ENCODE results near the gene PPL.
"Not testable (repeated sequence)": the region's sequence is repeated elsewhere in the genome, so short reads cannot be mapped to it uniquely, and the experiment has no call there.

Gene PPL

DNA sequence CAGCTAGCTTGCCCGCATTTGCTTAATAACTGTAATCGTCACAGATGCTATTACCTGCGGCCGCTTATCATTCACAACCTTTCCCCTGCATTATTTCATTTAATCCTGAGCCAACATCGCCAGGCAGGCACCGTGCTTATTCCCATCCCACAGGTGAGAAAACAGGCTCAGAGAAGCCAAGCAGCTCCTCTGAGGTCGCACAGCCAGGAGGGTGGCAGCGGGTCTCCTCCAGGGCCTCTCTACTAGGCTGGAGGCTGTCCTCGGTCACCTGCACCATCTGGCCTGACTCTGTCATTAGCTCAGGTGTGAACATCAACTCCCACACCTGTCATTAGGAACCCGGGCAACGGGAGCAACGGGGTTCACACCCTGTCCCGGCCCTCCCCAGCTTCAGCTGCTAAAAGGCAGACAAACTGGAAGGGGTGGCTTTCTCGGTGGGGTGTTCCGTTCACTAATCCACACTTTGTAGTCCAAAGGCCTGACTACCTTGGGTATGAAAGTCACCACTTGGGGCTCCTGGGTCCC lies 3.0 kb downstream of the PPL start:
- DNase-seq: no peak

DNA sequence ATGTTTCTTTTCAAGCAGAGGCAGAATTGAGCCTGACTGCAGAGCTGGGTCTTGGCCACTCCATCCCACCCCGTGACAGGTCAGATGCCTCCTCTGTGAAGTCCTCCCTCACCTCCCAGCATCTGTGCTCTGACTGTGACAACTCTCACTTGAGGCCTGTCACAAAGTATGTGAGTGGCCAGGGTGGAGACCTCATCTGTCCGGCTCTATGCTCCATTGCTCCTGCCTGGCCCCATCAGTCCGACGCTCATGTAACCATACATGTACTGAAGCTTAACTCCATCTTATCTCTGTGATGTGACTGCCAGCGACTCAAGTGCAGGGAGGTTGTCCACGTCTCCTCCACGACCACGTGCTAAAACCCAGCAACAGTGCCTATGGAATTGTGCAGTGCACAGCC lies 3.5 kb downstream of the PPL start:
- DNase-seq: no peak

DNA sequence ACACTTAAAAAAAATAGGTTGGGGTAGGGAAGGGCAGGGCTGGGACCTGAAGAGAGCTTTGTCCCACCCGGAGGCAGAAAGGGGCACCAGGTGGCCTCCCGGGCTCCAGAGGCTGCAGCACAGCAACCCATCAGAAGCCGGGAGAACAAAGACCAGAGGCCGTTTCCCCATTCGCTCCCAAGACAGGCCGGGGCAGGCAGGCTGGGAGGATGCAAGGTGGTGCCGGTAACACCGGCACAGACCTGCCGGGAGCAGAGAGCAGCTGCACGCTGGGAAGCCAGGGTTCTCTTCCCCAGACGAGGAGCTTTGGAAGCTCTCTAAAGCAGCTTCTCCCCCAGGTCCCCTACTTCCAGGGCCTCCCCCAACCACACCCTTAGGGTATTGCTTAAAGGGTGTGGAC lies 5.6 kb downstream of the PPL start:
- no peak for DNase-seq

DNA sequence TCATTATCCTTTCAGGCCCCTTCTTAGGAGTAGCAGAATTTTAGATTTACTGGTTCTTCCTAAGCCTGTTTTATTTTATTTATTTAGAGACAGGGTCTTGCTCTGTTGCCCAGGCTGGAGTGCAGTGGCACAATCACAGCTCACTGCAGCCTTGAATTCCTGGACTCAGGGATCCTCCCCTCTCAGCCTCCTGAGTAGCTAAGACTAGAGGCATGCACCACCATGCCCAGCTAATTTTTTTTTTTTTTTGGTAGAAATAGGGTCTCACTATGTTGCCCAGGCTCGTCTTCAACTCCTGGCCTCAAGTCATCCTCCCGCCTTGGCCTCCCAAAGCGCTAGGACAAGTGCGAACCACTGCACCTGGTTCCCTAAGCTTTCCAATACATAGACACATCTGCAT lies 7.3 kb downstream of the PPL start:
- not testable (repeated sequence) for DNase-seq

DNA sequence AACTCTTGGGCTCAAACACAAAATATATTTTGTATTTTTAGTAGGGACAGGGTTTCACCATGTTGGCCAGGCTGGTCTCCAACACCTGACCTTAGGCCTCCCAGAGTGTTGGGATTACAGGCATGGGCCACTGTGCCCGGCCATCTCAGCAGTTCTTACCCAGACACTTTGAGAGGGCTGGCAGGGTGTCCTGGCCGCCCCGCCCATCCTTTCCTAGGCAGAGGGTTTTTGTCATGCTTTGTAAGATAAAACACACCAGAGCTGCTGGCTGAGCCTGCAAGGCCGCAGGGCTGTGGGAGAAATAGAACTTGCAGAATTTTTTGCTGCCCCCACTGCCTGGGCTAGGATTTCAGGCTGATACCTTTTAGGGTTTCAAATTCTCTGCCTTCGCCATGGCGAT lies 8.7 kb downstream of the PPL start:
- no peak for DNase-seq

DNA sequence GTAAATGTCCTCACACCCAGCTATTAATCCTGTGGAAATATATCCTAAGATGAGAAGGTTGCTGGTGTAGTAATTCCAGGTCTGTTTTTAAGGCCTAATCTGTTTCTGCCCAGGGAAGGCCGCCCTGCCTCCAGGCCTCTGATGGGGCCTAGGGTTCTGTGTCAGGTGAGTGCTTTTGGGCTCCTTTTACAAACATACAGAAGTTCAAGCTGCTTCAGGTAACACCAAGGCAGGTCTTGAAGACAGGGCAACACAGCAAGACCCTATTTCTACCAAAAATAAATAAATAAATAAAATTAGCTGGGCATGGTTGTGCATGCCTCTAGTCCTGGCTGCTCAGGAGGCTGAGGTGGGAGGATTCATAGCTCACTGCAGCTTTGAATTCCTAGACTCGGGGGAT lies 9.3 kb downstream of the PPL start:
- DNase-seq: no peak

DNA sequence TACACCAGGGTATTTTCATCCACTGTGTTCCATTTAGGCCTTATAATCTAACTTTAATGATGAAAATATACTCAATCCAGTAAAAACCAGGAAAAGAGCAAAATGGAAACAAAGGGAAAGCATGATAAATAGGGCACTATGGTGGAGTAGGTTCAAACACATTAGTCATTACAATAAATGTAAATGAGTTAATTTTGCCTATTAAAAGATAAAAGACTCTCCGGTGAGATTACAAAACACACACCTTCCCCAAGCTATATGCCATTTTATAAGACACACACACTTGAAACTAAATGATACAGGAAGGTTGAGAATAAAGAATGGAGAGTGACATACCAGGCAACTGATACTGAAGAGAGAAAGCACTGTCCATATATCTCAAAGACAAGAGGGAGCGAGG lies 10.0 kb downstream of the PPL start:
- DNase-seq: no peak

DNA sequence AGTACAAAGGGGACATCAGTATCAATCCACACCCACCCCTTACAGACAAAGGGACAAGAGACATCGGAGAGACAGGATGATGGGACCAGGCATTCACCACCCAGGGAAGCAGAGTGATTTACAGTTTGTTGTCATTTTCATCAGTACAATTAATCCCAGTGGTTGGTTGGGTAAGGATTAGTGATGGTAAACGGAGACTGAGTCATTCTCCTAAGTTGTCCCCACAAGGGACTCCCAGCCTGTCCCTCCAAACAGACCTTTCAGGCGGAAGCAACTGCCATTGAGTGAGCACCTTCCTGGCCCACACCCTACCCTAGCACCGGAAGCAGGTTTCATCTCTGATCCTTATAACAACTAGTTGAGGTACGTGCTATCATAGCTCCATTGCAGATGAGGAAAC lies 11.2 kb downstream of the PPL start:
- no peak for DNase-seq

DNA sequence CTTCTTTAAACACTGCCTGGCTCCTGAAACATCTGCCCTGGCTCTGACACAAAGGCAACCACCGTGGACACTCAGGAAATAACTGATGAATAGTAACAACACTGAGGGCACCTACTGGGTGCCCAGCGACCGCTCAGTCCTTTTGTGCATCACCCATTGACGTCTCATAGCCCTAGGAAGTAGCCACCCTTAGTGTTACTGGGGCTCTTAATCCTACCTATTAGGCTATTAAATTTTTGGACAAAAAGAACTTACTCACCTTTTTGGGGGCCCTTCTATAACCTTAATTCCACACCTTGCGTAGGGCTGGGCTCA lies 11.7 kb downstream of the PPL start:
- no peak for DNase-seq

DNA sequence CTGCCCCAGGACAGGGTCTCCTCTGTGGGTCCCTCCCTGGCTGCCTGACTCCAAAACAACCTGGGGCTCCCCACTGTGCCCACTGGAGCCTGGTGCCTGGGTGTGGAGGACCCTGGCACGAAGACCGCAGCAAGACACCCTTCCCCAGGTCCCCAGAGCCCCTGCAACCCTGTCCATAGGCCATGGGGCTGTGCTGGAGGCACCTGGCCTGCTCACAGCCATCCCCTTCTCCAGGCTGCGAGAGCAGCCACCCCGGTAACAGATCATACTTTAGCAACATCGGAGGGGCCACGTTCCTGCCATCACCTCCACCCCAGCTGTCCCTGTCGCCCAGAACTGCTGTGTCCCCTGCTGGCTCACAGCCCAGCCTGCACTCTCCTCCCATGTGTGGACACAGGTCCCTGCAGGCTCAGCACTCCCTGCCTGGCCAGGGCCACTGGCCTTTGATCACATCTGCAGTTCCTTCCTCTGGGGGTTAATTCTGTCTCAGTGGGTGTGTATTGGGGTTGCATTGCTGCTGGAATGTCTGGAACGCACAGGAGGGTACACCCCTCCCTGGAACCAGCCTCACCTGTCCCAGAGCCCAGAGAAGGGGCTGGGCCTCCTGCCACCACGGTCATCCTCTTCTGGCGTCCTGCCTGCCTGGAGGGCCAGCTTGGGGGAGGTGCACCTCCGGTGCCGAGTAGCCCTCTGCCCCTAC lies 12.2 kb downstream of the PPL start:
- DNase-seq: no peak

DNA sequence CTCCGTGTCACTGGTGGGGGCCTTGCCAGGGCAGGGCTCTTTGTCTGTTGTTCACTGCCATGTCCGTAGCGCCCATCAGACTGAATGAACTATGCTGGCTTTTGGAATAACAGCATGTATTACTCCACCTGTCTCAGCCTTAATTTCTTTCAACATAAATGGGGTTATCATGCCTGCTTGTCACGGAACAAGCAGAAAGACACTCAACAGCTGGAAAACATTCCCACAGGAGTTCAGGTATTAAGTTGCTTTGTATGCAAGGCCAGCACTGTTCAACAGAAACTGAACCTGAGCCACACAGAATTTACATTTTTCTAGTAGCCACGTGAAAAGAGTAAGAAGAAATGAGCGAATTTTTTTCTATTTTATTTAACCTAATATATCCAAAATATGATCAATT lies 13.1 kb downstream of the PPL start:
- DNase-seq: no peak

DNA sequence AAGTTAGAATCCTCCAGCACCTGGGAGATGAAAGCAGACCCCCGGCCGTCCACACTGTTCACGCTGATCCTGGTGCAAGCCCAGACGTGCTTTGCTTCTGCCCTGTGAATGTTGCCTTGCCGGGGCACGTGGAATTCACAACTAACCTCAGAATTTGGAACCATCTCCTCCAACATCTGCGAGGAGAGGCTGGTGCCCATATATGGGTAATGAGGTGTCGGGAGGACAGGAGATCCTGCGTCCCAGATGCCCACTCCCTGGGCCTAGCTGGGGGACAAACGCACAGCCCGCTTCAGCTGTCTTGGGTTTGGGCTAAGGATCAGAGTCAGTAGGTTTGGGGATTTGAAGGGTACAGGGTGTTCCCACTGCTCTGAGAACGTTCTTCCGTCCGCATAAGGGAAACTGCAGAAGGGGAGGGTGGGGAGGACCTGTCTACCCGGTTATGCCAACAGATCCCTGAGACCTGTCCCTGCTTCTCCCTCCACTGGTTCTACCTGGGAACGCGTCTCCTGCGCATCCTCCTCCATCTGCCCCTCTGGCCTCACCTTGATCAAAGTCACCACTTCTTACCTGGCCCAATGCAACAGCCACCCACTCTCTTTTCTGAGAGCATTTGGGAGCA lies 14.1 kb downstream of the PPL start:
- DNase-seq: no peak

DNA sequence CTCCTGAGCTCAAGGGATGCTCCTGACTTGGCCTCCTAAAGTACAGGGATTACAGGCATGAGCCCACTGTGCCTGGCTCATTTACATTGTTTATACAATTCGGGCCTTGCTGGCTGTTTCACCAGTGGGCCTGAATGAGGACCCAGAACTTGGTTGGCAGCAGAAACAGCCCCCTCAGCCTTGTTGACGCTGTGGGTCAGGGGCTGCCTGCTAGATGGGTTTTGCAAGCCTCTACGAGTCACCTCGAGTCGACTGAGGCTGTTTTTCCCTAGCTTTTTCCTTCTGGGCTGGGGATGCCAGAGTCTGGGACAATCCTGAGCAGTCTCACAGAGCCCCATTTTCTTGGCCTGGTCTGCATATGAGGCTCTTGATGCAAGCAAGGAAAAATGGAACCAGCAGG lies 16.1 kb downstream of the PPL start:
- DNase-seq: no peak

DNA sequence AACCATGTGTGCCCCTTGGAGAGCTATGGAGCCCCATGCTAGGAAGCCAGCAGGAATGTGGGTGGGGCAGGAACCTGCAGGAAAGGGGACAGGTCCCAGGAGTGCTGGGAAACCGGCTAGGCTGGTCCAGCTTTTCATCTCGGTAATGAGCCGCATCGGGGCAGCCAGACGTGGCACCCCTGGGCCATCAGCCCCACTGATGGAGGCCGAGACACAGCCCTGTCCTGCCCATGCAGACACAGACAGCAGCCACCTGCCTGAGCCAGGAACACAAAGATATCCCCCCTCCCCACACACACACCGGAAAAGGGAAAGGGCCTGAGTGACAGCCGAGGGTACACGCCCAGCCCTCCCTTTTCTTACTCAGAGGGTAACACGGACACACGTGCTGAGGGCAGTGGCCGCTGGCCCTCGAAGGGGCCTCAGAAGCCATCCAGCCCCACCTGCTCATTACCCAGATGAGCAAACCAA lies 18.1 kb downstream of the PPL start:
- no peak for DNase-seq

DNA sequence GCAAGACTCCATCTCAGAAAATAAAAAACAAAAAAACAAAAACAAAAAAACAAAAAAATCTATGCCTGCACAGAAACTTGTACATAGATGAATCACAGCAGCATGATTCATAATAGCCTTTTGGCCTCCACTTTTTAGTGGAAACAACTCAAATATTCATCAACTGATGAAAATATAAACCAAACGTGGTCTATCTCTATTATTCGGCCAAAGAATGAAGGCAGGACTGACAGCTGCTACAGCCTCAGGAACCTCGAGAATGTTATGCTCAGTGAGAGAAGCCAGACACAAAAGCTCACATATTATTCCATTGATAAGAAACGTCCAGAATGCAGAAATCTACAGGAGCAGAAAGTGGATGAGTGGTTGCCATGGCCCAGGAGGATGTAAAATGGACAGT lies 19.8 kb downstream of the PPL start:
- DNase-seq: no peak

DNA sequence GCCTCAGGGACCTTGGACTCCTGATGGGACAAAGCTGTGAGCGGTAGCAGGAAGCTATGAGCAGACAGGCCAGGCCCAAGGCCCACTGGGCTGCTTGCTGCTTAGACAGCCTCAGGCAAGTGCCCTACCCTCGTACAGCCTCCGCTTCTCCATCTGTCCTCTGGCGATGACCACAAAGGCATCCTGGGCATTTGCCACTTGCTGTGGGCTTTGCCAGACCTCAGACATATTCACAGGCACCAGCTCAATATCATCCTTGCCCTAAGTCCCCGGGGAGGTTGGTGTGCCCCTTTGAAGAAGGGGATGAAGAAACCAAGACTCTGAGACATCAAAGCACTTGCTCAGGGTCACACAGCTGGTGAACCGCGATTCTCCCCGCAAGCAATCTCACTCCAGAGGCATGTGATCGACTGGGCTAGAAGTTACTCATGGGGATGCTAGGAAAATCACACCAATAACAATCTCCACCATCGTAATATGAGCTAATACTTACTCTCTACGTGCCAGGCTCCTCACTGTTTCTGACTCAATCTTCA lies 21.7 kb downstream of the PPL start:
- DNase-seq: no peak

DNA sequence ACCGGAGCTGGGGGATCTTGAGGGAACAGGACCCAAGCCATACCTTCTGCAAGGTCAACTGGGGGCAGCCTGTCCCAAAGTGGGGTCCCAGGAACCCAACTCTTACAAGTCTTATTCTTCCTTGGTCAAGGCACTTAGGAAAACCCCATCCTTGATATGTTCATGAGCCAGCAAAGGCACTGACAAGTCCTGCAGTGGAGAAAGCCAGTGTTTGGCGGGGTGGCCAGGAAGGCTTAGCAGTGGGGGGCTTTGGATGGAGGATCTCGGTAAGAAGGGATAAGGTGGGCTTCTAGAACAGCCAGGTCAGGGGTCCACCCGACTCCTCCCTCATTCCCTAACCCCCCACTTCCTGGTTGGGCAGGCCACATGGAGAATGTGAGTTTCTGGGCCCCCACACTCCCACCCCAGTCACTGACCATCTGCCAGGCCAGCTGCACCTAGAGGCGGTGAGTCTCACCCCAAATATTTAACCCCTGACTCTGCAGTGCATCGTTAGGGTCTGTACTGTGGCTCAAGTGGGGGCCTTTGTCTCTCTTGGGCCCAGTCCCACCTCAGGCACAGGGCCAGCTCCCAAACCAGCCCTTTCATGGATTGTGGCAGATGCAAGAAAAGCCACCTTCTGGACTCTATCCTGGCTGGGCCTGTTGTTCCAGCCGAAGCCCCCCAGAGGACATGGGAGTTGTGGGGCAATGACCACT lies 22.3 kb downstream of the PPL start:
- DNase-seq: no peak

DNA sequence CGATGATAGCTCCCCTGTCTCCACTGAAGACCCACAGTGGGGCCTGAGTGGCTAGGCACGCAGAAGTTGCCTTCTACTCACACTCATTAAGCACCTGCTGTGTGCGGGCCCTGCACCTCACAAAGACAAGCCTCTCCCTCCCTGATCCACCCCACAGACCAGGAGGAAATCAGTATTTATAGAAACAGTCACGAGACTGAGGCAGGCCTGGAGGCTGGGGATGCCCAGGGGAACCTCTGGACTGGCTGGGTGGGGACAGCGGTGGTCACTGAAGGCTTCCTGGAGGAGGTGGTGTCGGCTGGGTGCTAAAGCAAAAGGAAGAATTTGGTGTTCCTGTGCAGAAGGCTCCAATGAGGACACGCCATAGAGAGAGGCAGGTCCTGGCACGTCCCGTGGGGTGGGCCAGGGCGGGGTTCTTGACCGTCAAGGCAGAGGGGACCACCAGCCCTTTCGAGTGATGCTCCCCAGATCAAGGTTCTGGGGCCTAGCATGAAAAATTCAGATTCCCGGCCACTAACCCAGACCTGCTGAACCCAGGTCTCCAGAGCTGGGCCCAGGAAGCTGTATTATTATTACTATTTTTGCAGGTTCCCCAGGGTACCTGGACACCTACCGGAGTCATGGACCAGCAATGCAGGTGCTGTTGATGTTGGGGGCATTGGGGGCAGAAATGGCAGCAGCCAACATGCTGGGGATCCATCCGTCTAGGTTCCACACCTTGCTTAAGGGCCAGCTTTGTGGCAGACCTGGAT lies 23.0 kb downstream of the PPL start:
- no peak for DNase-seq

DNA sequence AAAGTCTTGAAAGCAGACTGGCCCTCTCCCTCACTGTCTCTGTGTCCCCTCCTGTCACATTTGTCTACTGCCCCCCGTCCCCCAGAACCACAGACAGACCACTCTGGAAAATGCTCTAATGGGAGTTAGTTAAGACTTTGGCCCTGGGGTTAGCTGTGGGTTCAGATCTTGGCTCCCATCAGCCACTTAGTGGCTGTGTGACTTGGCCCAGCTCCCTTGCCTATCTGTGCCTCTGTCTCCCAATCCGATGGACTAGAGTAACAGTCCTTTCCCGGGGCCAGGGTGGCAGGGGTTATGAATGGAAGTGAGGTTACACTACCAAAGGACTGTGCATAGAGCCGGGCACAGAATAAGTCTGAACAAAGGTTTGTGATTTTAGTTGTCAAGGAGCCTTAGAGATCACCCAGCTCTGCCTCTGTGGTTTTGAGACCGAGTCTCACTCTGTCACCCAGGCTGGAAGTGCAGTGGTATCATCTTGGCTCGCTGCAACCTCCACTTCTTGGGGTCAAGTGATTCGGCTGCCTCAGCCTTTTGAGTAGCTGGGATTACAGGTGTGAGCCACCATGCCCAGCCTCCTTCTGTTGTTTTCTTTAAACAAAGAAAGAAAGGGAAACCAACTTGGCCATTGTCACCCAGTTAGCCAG lies 23.7 kb downstream of the PPL start:
- DNase-seq: no peak

DNA sequence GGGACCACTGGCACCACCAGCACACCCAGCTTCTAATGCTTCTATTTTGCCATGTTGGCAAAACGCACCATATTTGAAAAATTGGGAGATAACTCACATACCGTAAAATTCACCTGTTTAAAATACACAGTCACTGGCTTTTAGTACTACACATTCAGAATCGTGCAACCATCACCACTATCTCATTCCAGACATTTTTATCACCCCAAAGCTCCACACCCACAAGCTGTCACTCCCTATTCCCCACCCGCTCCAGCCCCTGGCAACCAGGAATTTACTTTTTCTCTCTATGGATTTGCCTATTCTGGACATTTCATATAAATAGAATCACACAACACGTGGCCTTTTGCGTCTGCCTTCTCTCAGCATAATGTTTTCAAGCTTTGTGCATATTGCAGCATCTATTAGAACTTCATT lies 25.0 kb downstream of the PPL start:
- no peak for DNase-seq

DNA sequence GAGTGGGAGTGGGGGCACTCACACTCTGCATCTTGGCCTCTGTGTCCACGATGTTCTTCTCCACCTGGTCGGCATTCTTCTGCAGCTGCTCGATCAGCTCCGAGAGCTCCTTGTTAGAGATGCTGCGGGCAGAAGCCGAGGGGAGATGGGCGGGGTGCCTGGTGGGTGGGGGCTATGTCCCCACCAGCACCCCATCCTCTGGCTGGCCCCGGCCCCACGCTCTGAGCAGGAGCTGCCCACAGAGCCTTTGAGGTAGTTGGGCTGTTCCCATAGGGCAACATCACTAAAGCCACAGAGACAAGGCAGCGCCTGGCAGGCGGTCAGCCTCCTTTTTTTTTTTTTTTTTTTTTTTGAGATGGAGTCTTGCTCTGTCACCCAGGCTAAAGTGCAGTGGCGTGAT lies 26.1 kb downstream of the PPL start:
- no peak for DNase-seq

DNA sequence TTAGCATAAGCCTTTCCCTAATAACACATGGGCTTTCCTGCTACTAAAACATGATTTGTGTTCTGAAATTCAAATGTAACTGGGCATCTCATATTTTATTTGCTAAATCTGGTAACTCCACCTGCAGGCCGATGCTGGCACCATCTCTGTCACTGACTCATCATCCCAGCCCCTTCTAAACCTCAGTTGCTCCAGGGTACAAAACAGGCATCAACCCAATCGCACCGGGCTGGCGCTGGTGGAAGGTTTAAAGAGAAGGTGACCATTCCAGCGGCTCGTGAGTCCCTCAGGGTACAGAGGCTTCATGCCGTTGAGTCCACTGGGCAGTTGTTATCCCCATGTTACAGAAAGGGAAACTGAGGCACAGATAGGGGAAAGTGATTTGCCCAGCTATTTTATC lies 27.1 kb downstream of the PPL start:
- DNase-seq: no peak

Measured in femur (tissue), 1 donor.